Activated CD4-positive, alpha-beta T cell treated with anti-CD3 and anti-CD28 coated beads, Interleukin-2, amount 10 ng/mL, durations not matched to agents 24 days and 14 days (primary cell): ENCODE measurements around the gene SPDL1. TPM values are rescaled to one million over a fixed set of nuclear protein-coding genes. Genes with fewer than 3 reads are reported as not detected.

Experiments used
- DNase-seq: peaks from one replicate; pipeline ENCODE4 v3.0.0; 2022
- H3K27ac Mint-ChIP-seq: one replicate; pipeline ENCODE4 v1.8.0; 2022; ENCODE audit warnings: mild to moderate bottlenecking, mixed read lengths
- H3K27me3 Mint-ChIP-seq: one replicate; pipeline ENCODE4 v1.8.0; 2022; ENCODE audit warnings: mixed read lengths
- H3K36me3 Mint-ChIP-seq: one replicate; pipeline ENCODE4 v1.8.0; 2022; ENCODE audit warnings: low read depth, mild to moderate bottlenecking, mixed read lengths
- H3K4me1 Mint-ChIP-seq: one replicate; pipeline ENCODE4 v1.8.0; 2021; ENCODE audit warnings: mixed read lengths
- H3K4me3 Mint-ChIP-seq: one replicate; pipeline ENCODE4 v1.8.0; 2022; ENCODE audit warnings: mild to moderate bottlenecking, moderate library complexity, mixed read lengths
- H3K9me3 Mint-ChIP-seq: one replicate; pipeline ENCODE4 v1.8.0; 2021; ENCODE audit warnings: mixed read lengths
- intact Hi-C: fragments of 100-400 bp; cut with micrococcal nuclease; formaldehyde crosslinking; loops from one replicate; pipeline ENCODE4 v1.15.1; 2023
- total RNA-seq: library from RNA; stranded (reverse); gene quantifications from 2 replicates; pipeline ENCODE4 v1.2.3, GENCODE V29; 2022

The SPDL1 gene, protein sequence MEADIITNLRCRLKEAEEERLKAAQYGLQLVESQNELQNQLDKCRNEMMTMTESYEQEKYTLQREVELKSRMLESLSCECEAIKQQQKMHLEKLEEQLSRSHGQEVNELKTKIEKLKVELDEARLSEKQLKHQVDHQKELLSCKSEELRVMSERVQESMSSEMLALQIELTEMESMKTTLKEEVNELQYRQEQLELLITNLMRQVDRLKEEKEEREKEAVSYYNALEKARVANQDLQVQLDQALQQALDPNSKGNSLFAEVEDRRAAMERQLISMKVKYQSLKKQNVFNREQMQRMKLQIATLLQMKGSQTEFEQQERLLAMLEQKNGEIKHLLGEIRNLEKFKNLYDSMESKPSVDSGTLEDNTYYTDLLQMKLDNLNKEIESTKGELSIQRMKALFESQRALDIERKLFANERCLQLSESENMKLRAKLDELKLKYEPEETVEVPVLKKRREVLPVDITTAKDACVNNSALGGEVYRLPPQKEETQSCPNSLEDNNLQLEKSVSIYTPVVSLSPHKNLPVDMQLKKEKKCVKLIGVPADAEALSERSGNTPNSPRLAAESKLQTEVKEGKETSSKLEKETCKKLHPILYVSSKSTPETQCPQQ
- total RNA-seq: 36.9 and 38.5 TPM in 2 replicates

DNA sequence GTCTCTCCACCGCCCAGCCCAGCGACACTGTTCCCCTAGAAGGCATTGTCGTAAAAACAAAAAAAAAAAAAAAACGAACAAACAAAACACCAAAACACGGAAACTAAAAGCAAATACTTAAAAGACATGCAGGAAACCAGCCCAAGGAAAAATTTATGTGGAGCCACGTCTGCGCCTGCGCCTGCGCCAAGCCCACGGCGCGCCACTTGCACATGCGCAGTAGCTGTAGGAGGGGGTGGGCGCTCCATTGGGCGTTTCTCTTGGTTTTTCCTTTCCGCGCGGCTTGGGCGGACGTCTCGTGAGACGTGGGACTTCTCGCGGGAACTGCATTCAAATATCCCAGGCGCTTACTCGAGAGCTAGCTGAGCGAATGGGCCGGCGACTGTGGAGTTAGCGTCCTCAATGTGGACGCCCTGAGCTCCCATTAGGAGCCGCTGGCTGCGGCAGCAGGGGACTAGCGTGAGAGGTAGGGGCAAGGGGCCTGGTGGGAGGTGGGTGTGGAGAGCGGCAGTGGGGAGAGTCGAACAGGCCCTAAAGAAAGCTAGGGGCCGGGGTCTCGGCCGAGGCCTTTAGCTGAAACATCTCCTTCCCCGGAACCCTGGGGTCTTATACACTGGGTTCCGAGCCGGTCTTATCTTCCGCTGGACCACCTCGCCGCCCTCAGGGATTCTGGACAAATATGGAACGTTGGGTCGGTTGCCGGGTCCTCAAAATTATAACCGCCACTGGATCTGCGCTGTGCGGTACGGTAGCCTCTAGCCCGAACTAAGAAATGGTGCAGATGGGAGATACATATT, at the start of gene SPDL1:
TSS of gene SPDL1 (plus strand) at position 350 of the 797 bp plus-strand sequence. CDS start 4,644 bp downstream, outside the sequence.
- peaks cover 13% of the 10 kb centered on the region for H3K27me3 Mint-ChIP-seq
- H3K36me3 Mint-ChIP-seq: peaks cover 6% of the 10 kb centered on the region
- H3K4me3 Mint-ChIP-seq: peak within 1 kb of the TSS; percentile 99
- peak within 1 kb of the TSS; percentile 97 for H3K27ac Mint-ChIP-seq
- H3K4me1 Mint-ChIP-seq: peaks cover 41% of the 10 kb centered on the region
- intact Hi-C loops: loop anchor here (1.0 to 5.0 kb wide), 6 partner anchors 54 to 1804 kb away; partner anchors contain the start of genes DOCK2, NPM1, PANK3 and RARS1
- H3K9me3 Mint-ChIP-seq: no peaks in the 10 kb centered on the region
- DNase-seq: peak; percentile 98

DNA sequence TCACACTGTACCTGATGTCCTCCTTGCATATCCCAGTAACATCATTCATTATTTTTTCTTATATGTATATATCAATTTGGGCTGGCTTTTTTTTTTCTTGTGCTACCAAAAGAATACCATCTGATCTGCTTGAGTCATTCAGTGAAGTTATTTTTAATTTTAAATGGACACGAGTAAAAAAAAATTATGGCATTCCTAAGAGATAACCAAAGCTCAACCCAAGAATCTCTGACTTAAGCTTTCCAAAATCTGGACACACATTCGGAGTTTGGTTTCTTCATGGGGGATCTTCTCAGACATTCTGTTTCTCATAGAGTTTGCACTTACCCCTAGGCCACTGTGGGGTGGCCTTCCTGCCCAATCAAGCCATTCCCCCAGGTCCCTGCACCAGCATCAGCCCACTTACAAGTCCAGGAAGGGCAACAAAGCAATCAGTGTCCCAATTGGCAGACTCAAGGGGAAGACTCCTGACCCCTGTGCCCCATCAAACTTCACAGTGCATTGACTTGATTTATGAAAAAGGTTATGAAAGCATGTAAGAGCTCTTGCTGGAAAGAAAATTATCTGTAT, 49.2 kb upstream of the SPDL1 start:
- Mint-ChIP-seq H3K36me3 (no peaks in the 10 kb centered on the region), H3K4me1 (no peaks in the 10 kb centered on the region), H3K27me3 (peaks cover 5% of the 10 kb centered on the region), H3K4me3 (no peak overlapping the region), H3K9me3 (no peaks in the 10 kb centered on the region), H3K27ac (no peak overlapping the region)
- intact Hi-C loops: no loop called here
- DNase-seq: no peak

DNA sequence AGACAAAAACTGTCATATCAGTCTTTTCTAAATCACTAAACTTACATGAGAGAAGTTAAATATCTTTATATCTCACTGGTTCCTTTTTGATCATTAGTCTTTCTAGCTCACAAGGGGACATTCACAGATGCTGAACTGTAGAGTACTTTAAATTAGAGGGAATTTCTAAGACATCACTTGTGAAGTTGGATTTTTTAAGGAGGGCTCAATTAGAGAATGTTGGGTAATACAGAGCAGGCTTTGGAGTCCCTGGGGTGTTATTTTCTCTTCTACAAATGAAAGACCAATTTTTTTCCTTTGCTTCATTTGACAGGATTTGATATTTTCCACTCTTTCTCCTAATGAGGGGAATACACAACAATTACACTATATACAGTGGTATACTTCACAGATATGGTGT, 48.6 kb upstream of the SPDL1 start:
- no peak for DNase-seq
- Mint-ChIP-seq H3K27me3 (peaks cover 5% of the 10 kb centered on the region), H3K4me1 (no peaks in the 10 kb centered on the region), H3K9me3 (no peaks in the 10 kb centered on the region), H3K4me3 (no peak overlapping the region), H3K27ac (no peak overlapping the region), H3K36me3 (no peaks in the 10 kb centered on the region)
- intact Hi-C loops: no loop called here

DNA sequence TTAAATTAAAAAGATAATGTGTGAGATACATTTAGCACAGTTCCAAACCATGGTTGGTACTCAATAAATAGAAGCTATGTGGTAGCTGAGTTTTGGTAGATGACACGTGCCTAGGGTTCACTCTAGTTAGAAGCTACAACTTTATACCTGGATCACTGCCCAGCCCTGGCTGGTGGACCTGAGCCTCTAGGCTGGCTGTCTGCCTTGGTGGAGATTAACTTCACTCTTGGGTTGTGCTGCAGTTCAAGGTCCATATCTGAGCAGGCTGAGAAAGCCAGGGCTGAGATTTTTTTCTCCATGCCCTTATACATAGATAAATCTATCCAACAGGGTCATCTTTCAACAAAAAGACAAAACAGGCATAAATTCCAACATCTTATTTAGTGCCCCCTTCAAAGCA, 44.6 kb upstream of the SPDL1 start:
- peaks cover 11% of the 10 kb centered on the region for H3K27me3 Mint-ChIP-seq
- no peaks in the 10 kb centered on the region for H3K4me1 Mint-ChIP-seq
- no peak overlapping the region for H3K27ac Mint-ChIP-seq
- H3K36me3 Mint-ChIP-seq: no peaks in the 10 kb centered on the region
- no peaks in the 10 kb centered on the region for H3K9me3 Mint-ChIP-seq
- DNase-seq: no peak
- intact Hi-C loops: no loop called here
- no peak overlapping the region for H3K4me3 Mint-ChIP-seq

DNA sequence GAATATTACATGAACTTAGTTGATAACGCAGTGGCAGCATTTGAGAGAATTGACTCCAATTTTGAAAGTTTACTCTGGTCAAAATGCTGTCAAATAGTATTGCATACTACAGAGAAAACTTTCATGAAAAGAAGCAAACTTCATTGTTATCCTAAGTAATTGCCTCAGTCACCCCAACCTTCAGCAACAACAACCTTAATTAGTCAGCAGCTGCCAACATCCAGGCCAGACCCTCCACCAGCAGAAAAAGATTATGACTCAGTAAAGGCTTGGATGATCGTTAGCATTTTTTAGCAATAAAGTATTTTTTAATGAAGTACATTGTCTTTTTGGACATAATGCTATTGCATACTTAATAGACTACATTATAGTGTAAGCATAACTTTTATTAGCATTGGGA, 40.8 kb upstream of the SPDL1 start:
- no peak overlapping the region for H3K4me3 Mint-ChIP-seq
- H3K27ac Mint-ChIP-seq: no peak overlapping the region
- intact Hi-C loops: no loop called here
- peaks cover 10% of the 10 kb centered on the region for H3K27me3 Mint-ChIP-seq
- H3K36me3 Mint-ChIP-seq: no peaks in the 10 kb centered on the region
- no peaks in the 10 kb centered on the region for H3K9me3 Mint-ChIP-seq
- DNase-seq: no peak
- H3K4me1 Mint-ChIP-seq: no peaks in the 10 kb centered on the region

DNA sequence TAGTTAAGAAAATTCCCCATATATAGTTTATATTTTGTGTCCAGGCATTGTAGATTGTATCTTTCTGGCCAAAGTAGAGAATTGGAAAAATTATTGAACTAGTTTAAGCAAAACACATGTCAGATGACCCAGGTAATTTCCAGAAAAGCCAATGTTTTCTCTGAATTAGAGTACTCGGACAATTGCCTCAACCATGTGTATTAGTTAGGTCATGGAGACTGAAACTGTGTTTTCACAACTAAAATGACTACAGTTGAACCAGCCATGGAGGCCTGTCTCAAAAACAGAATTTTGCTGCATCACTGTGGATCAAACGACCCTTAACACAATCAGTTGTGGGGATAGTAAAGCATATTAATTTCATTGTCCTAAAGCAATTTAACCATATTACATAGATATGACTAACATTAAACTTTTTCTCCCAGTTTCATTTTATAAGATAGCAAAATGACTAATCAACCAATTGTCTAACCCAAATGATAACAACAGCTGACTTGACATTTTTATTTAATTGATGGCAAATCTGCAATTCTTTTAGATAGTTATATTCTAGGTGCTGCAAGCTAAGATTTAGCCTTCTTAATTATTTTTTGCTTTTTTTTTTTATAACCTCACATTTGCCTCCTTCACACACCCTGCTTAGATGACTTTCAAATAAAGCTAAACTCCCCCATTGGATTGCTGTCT, 39.2 kb upstream of the SPDL1 start:
- Mint-ChIP-seq H3K4me1 (no peaks in the 10 kb centered on the region), H3K36me3 (no peaks in the 10 kb centered on the region), H3K9me3 (no peaks in the 10 kb centered on the region), H3K27me3 (peaks cover 21% of the 10 kb centered on the region), H3K27ac (no peak overlapping the region), H3K4me3 (no peak overlapping the region)
- no peak for DNase-seq
- intact Hi-C loops: no loop called here

DNA sequence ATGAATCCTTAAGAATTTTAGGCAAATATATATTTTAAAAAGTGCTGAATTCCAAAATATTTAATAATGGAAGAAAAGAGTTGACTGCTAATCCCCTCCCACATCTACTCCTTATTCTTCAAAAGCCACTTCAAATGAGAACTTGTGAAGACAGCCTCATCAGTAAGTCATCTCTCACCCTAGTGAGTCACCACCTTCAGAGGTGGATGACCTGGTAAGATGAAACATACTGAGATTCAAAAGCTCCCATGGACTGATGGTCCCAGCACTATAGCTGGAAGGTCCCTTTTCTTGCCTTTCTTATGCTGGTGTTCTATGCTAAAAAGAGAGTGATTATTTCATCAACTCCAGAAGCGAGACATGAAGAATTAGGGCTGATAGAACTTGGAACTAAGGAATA, 37.8 kb upstream of the SPDL1 start:
- Mint-ChIP-seq H3K36me3 (no peaks in the 10 kb centered on the region), H3K27ac (no peak overlapping the region), H3K27me3 (peaks cover 31% of the 10 kb centered on the region), H3K9me3 (no peaks in the 10 kb centered on the region), H3K4me1 (no peaks in the 10 kb centered on the region), H3K4me3 (no peak overlapping the region)
- no peak for DNase-seq
- intact Hi-C loops: no loop called here

DNA sequence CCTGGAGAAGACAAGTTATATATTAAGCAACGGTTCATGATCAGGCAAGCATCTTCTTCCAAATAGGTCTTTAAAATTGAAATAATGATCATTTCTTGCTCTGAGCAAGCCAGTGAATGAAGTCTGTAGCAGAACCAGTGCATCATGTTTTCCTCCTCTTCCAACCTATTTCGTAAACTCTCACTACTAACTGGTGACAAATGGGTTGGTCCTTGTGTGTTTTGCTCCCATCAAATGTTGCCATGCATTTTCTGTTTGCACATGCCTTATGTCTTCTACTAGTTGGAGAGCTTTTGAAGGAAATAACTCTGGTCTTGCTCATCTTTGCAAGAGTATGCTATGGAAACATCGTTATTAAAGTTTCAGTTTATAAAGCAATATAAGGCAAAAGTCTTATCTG, 37.2 kb upstream of the SPDL1 start:
- no peak for DNase-seq
- Mint-ChIP-seq H3K27ac (no peak overlapping the region), H3K4me3 (no peak overlapping the region), H3K36me3 (no peaks in the 10 kb centered on the region), H3K9me3 (no peaks in the 10 kb centered on the region), H3K27me3 (peaks cover 36% of the 10 kb centered on the region), H3K4me1 (no peaks in the 10 kb centered on the region)
- intact Hi-C loops: no loop called here

DNA sequence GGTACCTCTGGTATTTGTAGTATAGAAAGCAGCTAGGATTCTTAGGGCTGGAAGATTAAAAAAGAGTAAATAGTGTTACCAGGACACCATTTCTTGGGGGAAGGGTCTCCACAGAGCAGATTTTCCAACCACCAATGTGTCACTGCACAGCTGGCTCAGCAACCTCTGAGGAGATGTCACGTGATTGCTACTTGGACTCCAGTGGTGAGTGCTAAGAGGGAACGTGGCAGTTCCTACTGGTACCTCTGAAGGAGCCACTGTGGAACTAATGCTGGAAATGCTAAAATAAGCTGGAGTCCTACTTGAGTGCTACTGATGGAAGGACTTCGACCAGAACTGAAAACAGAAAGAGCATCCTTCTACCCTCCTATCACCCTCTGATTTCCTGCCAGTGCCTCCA, 36.1 kb upstream of the SPDL1 start:
- no peaks in the 10 kb centered on the region for H3K4me1 Mint-ChIP-seq
- no peak for DNase-seq
- no peaks in the 10 kb centered on the region for H3K36me3 Mint-ChIP-seq
- H3K27me3 Mint-ChIP-seq: peaks cover 38% of the 10 kb centered on the region
- intact Hi-C loops: no loop called here
- no peak overlapping the region for H3K27ac Mint-ChIP-seq
- H3K4me3 Mint-ChIP-seq: no peak overlapping the region
- no peaks in the 10 kb centered on the region for H3K9me3 Mint-ChIP-seq

DNA sequence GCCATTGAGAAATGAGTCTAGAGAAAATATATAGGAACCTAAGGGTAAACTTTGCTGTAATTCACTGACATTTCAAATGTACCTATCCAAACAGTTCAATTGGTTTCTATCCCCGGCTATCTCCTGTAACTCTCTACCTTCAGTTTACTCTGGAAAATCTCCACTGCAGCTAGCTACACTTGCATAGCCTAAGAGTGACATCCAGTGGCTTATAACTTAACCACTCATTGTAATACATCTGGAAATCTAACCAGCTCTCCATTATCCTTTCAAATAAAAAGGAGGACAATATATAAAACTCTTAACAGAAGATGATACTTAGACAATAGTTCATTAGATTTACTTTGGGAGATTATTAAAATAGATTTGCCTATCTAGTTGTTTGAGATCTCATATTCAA, 35.3 kb upstream of the SPDL1 start:
- H3K9me3 Mint-ChIP-seq: no peaks in the 10 kb centered on the region
- H3K27ac Mint-ChIP-seq: no peak overlapping the region
- intact Hi-C loops: no loop called here
- no peaks in the 10 kb centered on the region for H3K36me3 Mint-ChIP-seq
- H3K4me1 Mint-ChIP-seq: no peaks in the 10 kb centered on the region
- no peak for DNase-seq
- peaks cover 43% of the 10 kb centered on the region for H3K27me3 Mint-ChIP-seq
- H3K4me3 Mint-ChIP-seq: no peak overlapping the region

DNA sequence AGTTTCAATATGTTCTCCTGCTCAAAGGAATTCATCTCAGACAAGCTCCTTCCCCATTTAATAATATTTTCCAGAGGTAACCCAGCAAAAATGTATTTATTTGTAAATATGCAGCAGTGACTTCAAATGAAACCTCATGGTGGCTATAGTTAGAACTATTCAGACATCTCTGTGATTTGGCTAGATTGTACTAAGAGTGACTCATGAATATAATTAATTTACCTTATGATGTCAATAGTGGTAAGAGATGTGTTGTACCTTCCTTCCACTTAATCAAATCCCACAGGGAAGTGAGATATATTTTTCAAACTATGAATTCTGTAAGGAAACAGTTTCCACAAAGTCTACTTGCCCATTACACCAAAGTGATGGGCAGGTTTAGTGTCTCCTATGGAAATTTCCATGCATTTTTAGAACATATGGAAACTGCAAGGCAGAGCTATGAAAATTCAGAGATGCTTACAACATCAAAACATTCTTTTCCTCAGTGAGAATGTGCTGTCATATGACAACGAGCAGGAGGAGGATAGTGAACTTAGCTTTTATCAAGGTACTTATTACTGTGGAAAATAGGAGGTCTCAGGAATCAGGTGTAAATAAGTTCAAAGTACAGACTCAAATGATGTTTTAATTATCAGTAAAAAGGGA, 34.0 kb upstream of the SPDL1 start:
- Mint-ChIP-seq H3K27ac (no peak overlapping the region), H3K27me3 (peaks cover 41% of the 10 kb centered on the region), H3K36me3 (no peaks in the 10 kb centered on the region), H3K4me1 (no peaks in the 10 kb centered on the region), H3K4me3 (no peak overlapping the region), H3K9me3 (no peaks in the 10 kb centered on the region)
- no peak for DNase-seq
- intact Hi-C loops: no loop called here

DNA sequence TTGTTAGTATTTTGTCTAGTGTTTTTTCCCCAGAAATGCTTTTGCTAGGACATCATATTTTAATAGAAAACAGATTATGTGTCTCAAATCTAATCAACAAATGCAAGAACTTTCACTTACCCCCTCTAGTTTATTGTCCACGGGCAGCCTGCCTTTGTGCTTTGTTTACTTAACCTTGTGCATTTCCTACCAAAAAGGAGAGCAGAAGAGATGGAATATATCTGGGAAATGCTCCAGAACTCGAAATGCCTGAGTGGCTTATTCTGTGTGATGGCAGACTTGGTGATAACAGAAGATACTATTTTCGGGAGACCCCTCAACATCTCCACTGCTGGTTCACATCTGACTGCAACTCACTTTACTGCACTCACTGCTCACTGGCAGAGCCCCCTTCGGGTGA, 33.3 kb upstream of the SPDL1 start:
- DNase-seq: no peak
- H3K9me3 Mint-ChIP-seq: no peaks in the 10 kb centered on the region
- peaks cover 39% of the 10 kb centered on the region for H3K27me3 Mint-ChIP-seq
- H3K27ac Mint-ChIP-seq: no peak overlapping the region
- intact Hi-C loops: no loop called here
- H3K36me3 Mint-ChIP-seq: no peaks in the 10 kb centered on the region
- H3K4me3 Mint-ChIP-seq: no peak overlapping the region
- H3K4me1 Mint-ChIP-seq: no peaks in the 10 kb centered on the region

DNA sequence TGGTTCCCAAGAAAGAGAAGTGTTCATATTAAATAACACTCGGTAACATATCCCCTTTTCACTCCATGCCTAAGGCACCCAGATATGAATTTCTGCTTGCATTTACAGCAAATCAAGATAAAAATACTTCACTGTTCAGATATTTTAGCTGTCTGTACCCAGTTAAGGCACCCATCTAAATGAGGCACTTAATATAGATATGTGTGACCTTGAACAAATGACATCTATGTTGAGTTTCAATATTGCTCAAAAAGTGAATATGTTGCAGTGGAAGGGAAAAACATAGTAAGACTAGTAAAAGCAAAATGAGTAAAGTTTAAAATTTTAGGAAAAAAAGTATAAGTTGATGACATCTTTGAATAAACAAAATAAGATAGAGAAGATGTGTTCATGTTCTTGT, 32.4 kb upstream of the SPDL1 start:
- Mint-ChIP-seq H3K4me3 (no peak overlapping the region), H3K9me3 (no peaks in the 10 kb centered on the region), H3K36me3 (no peaks in the 10 kb centered on the region), H3K27ac (no peak overlapping the region), H3K27me3 (peaks cover 39% of the 10 kb centered on the region), H3K4me1 (no peaks in the 10 kb centered on the region)
- intact Hi-C loops: no loop called here
- DNase-seq: no peak
